A549 (cell line): ENCODE measurements around the gene ZNF57. TPM values are rescaled to one million over a fixed set of nuclear protein-coding genes. Genes with fewer than 3 reads are reported as not detected.

Source experiments
- ATAC-seq, 2 experiments: fragments of 200-7000 bp in 1 of 2; fragments of >200 bp in 1 of 2; cut with Nextera tagmentation in 1 of 2; cut with Tn5 transposase in 1 of 2; 3 replicates each; pipeline versions ENCODE4 v1.8.0 to v1.9.1; 2018 to 2020; ENCODE audit warnings: mild to moderate bottlenecking in 1 of 2, moderate library complexity in 1 of 2
- CTCF ChIA-PET: fragments of 300-600 bp; sonication (Branson Sonifier 250); formaldehyde crosslinking; extraction: SDS; loops from one replicate; lab custom pipeline; 2021; ENCODE audit warnings: antibody characterized with exemption, inconsistent platforms; lab: Yijun Ruan, JAX
- POLR2A ChIA-PET: fragments of 350-600 bp; formaldehyde crosslinking; extraction: SDS; loops from one replicate; lab custom pipeline; 2021; ENCODE audit warnings: antibody characterized with exemption, inconsistent platforms; lab: Yijun Ruan, JAX
- DNase-seq, 2 experiments: peaks; one replicate each; pipeline versions ENCODE4 v3.0.0 to v3.0.0-alpha.2; 2011 to 2016; ENCODE audit warnings: low read depth in 1 of 2, low spot score in 1 of 2
- FAIRE-seq: peaks from 2 replicates; lab custom pipeline; 2011; peaks lifted over from hg19 to GRCh38; lab: Jason Lieb, UNC
- H3K27ac ChIP-seq, 2 experiments: fragments of >200 bp; sonication (Bioruptor Twin); formaldehyde crosslinking; 3 replicates each; pipeline ENCODE4 v1.5.1; 2016 to 2017
- H3K4me1 ChIP-seq: fragments of >200 bp; sonication (Bioruptor Twin); formaldehyde crosslinking; 3 replicates; pipeline ENCODE4 v1.6.1; 2016
- H3K4me2 ChIP-seq: fragments of >200 bp; sonication (Bioruptor Twin); formaldehyde crosslinking; 3 replicates; pipeline ENCODE4 v1.6.1; 2016
- H3K4me3 ChIP-seq: fragments of >200 bp; sonication (Bioruptor Twin); formaldehyde crosslinking; 3 replicates; pipeline ENCODE4 v1.5.1; 2016
- H3K9me3 ChIP-seq: fragments of >200 bp; sonication (Bioruptor Twin); formaldehyde crosslinking; 3 replicates; pipeline ENCODE4 v1.6.1; 2016
- CBX2 ChIP-seq: fragments of 200-600 bp; sonication (generic); IDR thresholded peaks from 2 replicates; pipeline ENCODE4 v1.6.1; 2016; ENCODE audit warnings: low read depth, mild to moderate bottlenecking, borderline replicate concordance
- CBX8 ChIP-seq: fragments of 200-600 bp; sonication (generic); IDR thresholded peaks from 2 replicates; pipeline ENCODE4 v1.6.1; 2016
- EP300 ChIP-seq, 2 experiments: fragments of >200 bp; sonication (Bioruptor Twin); formaldehyde crosslinking; IDR thresholded peaks; 2 replicates in 1 of 2; 3 replicates in 1 of 2; pipeline ENCODE4 v1.6.1; 2016 to 2017
- FOSB ChIP-seq: fragments of 250-450 bp; sonication (Bioruptor Pico); IDR thresholded peaks from 2 replicates; pipeline ENCODE4 v1.5.0; 2020; ENCODE audit warnings: mild to moderate bottlenecking, moderate library complexity
- HEYL ChIP-seq: fragments of 250-450 bp; sonication (Bioruptor Pico); IDR thresholded peaks from 2 replicates; pipeline ENCODE4 v1.8.0; 2021; ENCODE audit warnings: mild to moderate bottlenecking, moderate library complexity
- JUN ChIP-seq, 2 experiments: fragments of >200 bp; sonication (Bioruptor Twin); formaldehyde crosslinking; IDR thresholded peaks; 2 replicates in 1 of 2; 3 replicates in 1 of 2; pipeline ENCODE4 v1.6.1; 2016 to 2017
- JUNB ChIP-seq: fragments of >200 bp; sonication (Bioruptor Twin); formaldehyde crosslinking; IDR thresholded peaks from 2 replicates; pipeline ENCODE4 v1.6.1; 2016
- NFE2L2 ChIP-seq: fragments of 150-350 bp; conservative IDR thresholded peaks from 2 replicates; pipeline ENCODE4 v1.6.1; 2014; ENCODE audit warnings: low read length
- NPAS2 ChIP-seq: fragments of 250-450 bp; sonication (Bioruptor Pico); IDR thresholded peaks from 2 replicates; pipeline ENCODE4 v1.8.0; 2022; ENCODE audit warnings: mild to moderate bottlenecking, moderate library complexity, borderline replicate concordance
- NR3C1 ChIP-seq: fragments of >200 bp; sonication (Bioruptor Twin); formaldehyde crosslinking; IDR thresholded peaks from 3 replicates; pipeline ENCODE4 v1.6.1; 2017
- RAD21 ChIP-seq, 2 experiments: fragments of >200 bp in 1 of 2; sonication (Bioruptor Twin) in 1 of 2; formaldehyde crosslinking in 1 of 2; IDR thresholded peaks in 1 of 2; conservative IDR thresholded peaks in 1 of 2; 2 replicates in 1 of 2; 3 replicates in 1 of 2; pipeline ENCODE4 v1.6.1; 2012 to 2018; ENCODE audit warnings: inconsistent platforms in 1 of 2
- RNF2 ChIP-seq: fragments of 200-600 bp; sonication (generic); IDR thresholded peaks from 2 replicates; pipeline ENCODE4 v1.6.1; 2016; ENCODE audit warnings: low read depth, mild to moderate bottlenecking, antibody characterized with exemption, moderate library complexity, borderline replicate concordance
- SMC3 ChIP-seq: fragments of >200 bp; sonication (Bioruptor Twin); formaldehyde crosslinking; IDR thresholded peaks from 3 replicates; pipeline ENCODE4 v1.6.1; 2018; ENCODE audit warnings: inconsistent platforms
- TFCP2L1 ChIP-seq: fragments of 250-450 bp; sonication (Bioruptor Pico); IDR thresholded peaks from 2 replicates; pipeline ENCODE4 v1.5.0; 2021; ENCODE audit warnings: mild to moderate bottlenecking
- TP53 ChIP-seq: fragments of 250-450 bp; sonication (Bioruptor Pico); IDR thresholded peaks from 2 replicates; pipeline ENCODE4 v1.5.0; 2021; ENCODE audit warnings: mild to moderate bottlenecking, moderate library complexity
- ZNF302 ChIP-seq: fragments of 250-450 bp; sonication (Bioruptor Pico); IDR thresholded peaks from 2 replicates; pipeline ENCODE4 v1.9.0; 2021; ENCODE audit warnings: inconsistent platforms, mild to moderate bottlenecking, moderate library complexity
- WGBS: methylation state at CpG from one replicate; pipeline ENCODE4 v1.1.6; 2017; ENCODE audit errors: missing lambda C conversion rate; 5-methylcytosine and 5-hydroxymethylcytosine counted together
- polyA plus RNA-seq, 4 experiments: library from polyadenylated mRNA; depleted of rRNA in 3 of 4; stranded (reverse); fragments of >200 nt; fragmentation: RNase III in 1 of 4; extraction: RNeasy Plus Mini Kit Qiagen cat#74134 plus additional on column Dnase treatment in 1 of 4; gene quantifications; 2 replicates in 3 of 4; 3 replicates in 1 of 4; pipeline ENCODE4 v1.2.3, GENCODE V29; 2011 to 2017
- TF ChIP-seq, protein P1 (sequence below): fragments of 250-450 bp; sonication (Bioruptor Pico); IDR thresholded peaks from 2 replicates; pipeline ENCODE4 v1.5.0; 2020; ENCODE audit warnings: low read depth, mild to moderate bottlenecking, moderate library complexity
- TF ChIP-seq, protein P2 (sequence below): fragments of >200 bp; sonication (Bioruptor Twin); formaldehyde crosslinking; IDR thresholded peaks from 3 replicates; pipeline ENCODE4 v1.5.1; 2016
- TF ChIP-seq, protein P3 (sequence below): fragments of 200-600 bp; sonication (generic); IDR thresholded peaks from 2 replicates; pipeline ENCODE4 v1.6.1; 2016; ENCODE audit warnings: antibody characterized with exemption, mild to moderate bottlenecking, moderate library complexity
- TF ChIP-seq, protein P4 (sequence below): IDR thresholded peaks from 2 replicates; pipeline ENCODE4 v1.6.1; 2012; ENCODE audit warnings: low read depth, borderline replicate concordance
- TF ChIP-seq, protein P5 (sequence below): fragments of 450-650 bp; IDR thresholded peaks from 2 replicates; pipeline ENCODE4 v1.6.1; 2014; ENCODE audit warnings: antibody characterized with exemption

Gene ZNF57
- polyA plus RNA-seq, 2 of the 4 experiments (the other 2 are of a cell fraction), result 2.5 to 2.6 TPM

DNA sequence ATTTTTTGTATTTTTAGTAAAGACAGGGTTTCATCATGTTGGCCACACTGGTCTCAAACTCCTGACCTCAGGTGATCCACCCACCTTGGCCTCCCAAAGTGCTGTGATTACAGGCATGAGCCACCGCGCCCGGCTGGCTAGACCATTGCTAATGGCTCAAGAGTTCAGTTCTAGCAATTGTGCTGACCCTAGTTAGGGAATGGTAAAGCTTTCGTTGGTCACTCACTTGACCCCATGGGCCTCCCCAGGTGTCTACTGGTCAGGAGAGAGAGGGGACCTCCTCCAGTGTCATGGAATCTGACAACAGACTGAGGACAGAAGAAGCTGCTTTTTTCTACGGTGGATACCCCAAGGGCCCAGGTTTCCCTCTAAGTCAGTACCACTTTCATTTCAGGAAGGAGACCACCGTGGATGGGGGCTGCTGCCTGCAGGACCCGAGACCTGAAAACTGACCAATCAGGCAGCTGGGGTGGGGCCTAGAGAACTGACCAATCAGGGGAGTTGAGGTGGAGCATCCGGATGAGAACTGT lies 34.2 kb upstream of the ZNF57 start:
- ATAC-seq, result no peak
- DNase-seq, result no peak
- TF ChIP-seq SMC3 (no peak), CBX2 (no peak), JUN (IDR thresholded peaks at IDR 0.05) (no peak), FOSB (CRISPR knock-in tag) (no peak), JUNB (no peak), TFCP2L1 (CRISPR knock-in tag) (no peak), EP300 (IDR thresholded peaks at IDR 0.05) (no peak), HEYL (no peak), ZNF302 (CRISPR knock-in tag) (no peak), CBX8 (no peak), RNF2 (no peak), TP53 (CRISPR knock-in tag) (no peak)
- TF ChIP-seq, protein P1, sequence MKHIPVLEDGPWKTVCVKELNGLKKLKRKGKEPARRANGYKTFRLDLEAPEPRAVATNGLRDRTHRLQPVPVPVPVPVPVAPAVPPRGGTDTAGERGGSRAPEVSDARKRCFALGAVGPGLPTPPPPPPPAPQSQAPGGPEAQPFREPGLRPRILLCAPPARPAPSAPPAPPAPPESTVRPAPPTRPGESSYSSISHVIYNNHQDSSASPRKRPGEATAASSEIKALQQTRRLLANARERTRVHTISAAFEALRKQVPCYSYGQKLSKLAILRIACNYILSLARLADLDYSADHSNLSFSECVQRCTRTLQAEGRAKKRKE (CRISPR knock-in tag), result no peak
- TF ChIP-seq, protein P2, sequence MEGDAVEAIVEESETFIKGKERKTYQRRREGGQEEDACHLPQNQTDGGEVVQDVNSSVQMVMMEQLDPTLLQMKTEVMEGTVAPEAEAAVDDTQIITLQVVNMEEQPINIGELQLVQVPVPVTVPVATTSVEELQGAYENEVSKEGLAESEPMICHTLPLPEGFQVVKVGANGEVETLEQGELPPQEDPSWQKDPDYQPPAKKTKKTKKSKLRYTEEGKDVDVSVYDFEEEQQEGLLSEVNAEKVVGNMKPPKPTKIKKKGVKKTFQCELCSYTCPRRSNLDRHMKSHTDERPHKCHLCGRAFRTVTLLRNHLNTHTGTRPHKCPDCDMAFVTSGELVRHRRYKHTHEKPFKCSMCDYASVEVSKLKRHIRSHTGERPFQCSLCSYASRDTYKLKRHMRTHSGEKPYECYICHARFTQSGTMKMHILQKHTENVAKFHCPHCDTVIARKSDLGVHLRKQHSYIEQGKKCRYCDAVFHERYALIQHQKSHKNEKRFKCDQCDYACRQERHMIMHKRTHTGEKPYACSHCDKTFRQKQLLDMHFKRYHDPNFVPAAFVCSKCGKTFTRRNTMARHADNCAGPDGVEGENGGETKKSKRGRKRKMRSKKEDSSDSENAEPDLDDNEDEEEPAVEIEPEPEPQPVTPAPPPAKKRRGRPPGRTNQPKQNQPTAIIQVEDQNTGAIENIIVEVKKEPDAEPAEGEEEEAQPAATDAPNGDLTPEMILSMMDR, result no peak
- TF ChIP-seq, protein P3, sequence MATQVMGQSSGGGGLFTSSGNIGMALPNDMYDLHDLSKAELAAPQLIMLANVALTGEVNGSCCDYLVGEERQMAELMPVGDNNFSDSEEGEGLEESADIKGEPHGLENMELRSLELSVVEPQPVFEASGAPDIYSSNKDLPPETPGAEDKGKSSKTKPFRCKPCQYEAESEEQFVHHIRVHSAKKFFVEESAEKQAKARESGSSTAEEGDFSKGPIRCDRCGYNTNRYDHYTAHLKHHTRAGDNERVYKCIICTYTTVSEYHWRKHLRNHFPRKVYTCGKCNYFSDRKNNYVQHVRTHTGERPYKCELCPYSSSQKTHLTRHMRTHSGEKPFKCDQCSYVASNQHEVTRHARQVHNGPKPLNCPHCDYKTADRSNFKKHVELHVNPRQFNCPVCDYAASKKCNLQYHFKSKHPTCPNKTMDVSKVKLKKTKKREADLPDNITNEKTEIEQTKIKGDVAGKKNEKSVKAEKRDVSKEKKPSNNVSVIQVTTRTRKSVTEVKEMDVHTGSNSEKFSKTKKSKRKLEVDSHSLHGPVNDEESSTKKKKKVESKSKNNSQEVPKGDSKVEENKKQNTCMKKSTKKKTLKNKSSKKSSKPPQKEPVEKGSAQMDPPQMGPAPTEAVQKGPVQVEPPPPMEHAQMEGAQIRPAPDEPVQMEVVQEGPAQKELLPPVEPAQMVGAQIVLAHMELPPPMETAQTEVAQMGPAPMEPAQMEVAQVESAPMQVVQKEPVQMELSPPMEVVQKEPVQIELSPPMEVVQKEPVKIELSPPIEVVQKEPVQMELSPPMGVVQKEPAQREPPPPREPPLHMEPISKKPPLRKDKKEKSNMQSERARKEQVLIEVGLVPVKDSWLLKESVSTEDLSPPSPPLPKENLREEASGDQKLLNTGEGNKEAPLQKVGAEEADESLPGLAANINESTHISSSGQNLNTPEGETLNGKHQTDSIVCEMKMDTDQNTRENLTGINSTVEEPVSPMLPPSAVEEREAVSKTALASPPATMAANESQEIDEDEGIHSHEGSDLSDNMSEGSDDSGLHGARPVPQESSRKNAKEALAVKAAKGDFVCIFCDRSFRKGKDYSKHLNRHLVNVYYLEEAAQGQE, result no peak
- TF ChIP-seq, all 56 proteins: peak for 0
- Histone ChIP-seq H3K4me2 (no peak overlapping the region), H3K27ac (no peak overlapping the region), H3K9me3 (peaks cover 11% of the 10 kb centered on the region; the same call in 2 of the 3 replicates), H3K4me3 (no peak overlapping the region), H3K4me1 (no peaks in the 10 kb centered on the region)
- CTCF ChIA-PET, result no interaction called here
- no peak for FAIRE-seq
- 58% methylated on average over 8 of the region's 8 CpGs for WGBS
- POLR2A ChIA-PET, result interaction anchor here (0.5 kb wide), 1 partner anchor 17 kb away, joined by 3 read pairs; no protein-coding TSS in a partner anchor

DNA sequence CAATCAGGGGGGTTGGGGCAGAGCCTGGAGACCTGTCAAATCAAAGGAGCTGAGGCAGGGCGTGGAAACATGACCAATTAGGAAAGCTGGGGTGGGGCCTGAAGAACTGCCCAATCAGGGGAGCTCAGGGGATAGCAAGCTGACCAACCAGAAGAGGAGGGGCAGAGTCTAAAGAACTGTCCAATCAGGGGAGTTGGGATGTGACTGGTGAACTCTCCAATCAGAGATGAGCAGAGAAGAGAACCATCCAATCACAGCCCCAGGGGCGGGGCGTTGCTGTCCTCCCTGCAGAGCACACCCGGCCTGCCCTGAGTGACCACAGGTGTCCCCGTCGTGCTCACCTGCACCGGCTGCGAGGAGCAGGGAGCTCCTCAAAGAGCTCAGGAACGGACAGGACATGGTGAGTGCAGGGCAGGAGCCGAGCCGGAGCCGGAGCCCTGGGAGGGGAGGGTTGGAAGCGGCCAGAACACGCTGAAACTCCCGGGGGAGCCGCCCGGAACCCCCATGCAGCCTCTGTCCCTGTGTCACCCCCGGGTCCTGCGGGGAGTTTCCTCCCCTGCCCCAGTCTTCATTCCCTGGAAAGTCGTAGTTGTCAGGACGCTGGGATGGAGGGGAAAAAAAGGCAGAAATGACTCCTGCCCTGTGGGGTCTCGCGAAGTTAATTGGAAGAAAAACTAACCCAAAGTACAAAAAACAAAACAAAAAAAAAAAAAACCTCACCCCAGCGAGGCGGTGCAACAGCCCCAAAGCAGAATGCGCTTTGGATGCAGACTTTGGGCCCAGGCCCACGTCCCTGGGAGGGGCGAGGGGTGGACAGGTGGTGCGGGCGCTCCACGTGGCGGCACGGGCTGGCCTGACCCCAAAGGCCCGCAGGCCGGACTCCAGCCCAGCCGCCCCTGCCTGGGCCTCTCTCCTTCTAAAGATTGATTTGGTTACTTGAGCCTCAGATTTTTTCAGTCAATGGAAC lies 33.4 kb upstream of the ZNF57 start, which contains the start of gene ZNF556:
ZNF556 (plus strand) TSS at position 311 of the 967 bp plus-strand sequence; CDS start at position 398, 87 bp downstream.
- ATAC-seq (no peak), FAIRE-seq (no peak), DNase-seq (peak in 1 of 2 experiments; percentile 19)
- ChIA-PET POLR2A (interaction anchor here (0.5 kb wide), 1 partner anchor 18 kb away, joined by 3 read pairs; no protein-coding TSS in a partner anchor), CTCF (interaction anchor here (0.6 kb wide), 1 partner anchor 24 kb away, joined by 3 read pairs; no protein-coding TSS in a partner anchor)
- 62% methylated on average over 20 of the region's 36 CpGs for WGBS
- TF ChIP-seq NR3C1 (no peak), TP53 (CRISPR knock-in tag) (no peak), NFE2L2 (no peak), RAD21 (conservative IDR thresholded peaks at IDR 0.05 in 1 of 2, IDR thresholded peaks at IDR 0.05 in 1 of 2) (no peak), RNF2 (no peak), NPAS2 (CRISPR knock-in tag) (no peak)
- TF ChIP-seq, protein P4, sequence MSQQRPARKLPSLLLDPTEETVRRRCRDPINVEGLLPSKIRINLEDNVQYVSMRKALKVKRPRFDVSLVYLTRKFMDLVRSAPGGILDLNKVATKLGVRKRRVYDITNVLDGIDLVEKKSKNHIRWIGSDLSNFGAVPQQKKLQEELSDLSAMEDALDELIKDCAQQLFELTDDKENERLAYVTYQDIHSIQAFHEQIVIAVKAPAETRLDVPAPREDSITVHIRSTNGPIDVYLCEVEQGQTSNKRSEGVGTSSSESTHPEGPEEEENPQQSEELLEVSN, result no peak
- TF ChIP-seq, protein P5, sequence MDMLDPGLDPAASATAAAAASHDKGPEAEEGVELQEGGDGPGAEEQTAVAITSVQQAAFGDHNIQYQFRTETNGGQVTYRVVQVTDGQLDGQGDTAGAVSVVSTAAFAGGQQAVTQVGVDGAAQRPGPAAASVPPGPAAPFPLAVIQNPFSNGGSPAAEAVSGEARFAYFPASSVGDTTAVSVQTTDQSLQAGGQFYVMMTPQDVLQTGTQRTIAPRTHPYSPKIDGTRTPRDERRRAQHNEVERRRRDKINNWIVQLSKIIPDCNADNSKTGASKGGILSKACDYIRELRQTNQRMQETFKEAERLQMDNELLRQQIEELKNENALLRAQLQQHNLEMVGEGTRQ, result no peak
- TF ChIP-seq, protein P3, result no peak
- Histone ChIP-seq H3K27ac (no peak within 1 kb of the TSS), H3K9me3 (peaks cover 16% of the 10 kb centered on the region; the same call in 2 of the 3 replicates), H3K4me1 (no peaks in the 10 kb centered on the region), H3K4me3 (no peak within 1 kb of the TSS), H3K4me2 (no peak within 1 kb of the TSS)
